ENCODE measurements around the gene SLC30A4.

The SLC30A4 gene

GRCh38 chr15:45522328-45523165 lies at the start of gene SLC30A4:
Gene SLC30A4, minus strand, starts transcription at chr15:45522755. Its CDS starts 401 bp downstream, at chr15:45522354.
- peaks cover 4% of the 10 kb centered on the region for H3K36me3 ChIP-seq (ENCODE audit: control insufficient read depth, insufficient read depth, low read length)
- H3K9ac ChIP-seq (ENCODE audit: low read length) = peak within 1 kb of the TSS; percentile 61
- no peaks in the 10 kb centered on the region for H3K27me3 ChIP-seq (ENCODE audit: control insufficient read depth, insufficient read depth, low read length)
- peaks cover 17% of the 10 kb centered on the region for H3K4me1 ChIP-seq (ENCODE audit: control insufficient read depth, insufficient read depth, low read length)
- H3K9me3 ChIP-seq (ENCODE audit: control insufficient read depth, low read length) = no peaks in the 10 kb centered on the region
- H3K4me3 ChIP-seq (ENCODE audit: low read length) = peak within 1 kb of the TSS; percentile 10

GRCh38 chr15:45555934-45556608 lies 33.5 kb upstream of the SLC30A4 start:
- no peaks in the 10 kb centered on the region for H3K27me3 ChIP-seq (ENCODE audit: control insufficient read depth, insufficient read depth, low read length)
- H3K4me1 ChIP-seq (ENCODE audit: control insufficient read depth, insufficient read depth, low read length) = no peaks in the 10 kb centered on the region
- H3K9ac ChIP-seq (ENCODE audit: low read length) = no peak overlapping the region
- H3K36me3 ChIP-seq (ENCODE audit: control insufficient read depth, insufficient read depth, low read length) = no peaks in the 10 kb centered on the region
- H3K9me3 ChIP-seq (ENCODE audit: control insufficient read depth, low read length) = no peaks in the 10 kb centered on the region
- H3K4me3 ChIP-seq (ENCODE audit: low read length) = no peak overlapping the region

GRCh38 chr15:45551676-45552075 lies 29.1 kb upstream of the SLC30A4 start:
- Histone ChIP-seq H3K4me3 (ENCODE audit: low read length) (no peak overlapping the region), H3K9ac (ENCODE audit: low read length) (no peak overlapping the region), H3K36me3 (ENCODE audit: control insufficient read depth, insufficient read depth, low read length) (no peaks in the 10 kb centered on the region), H3K27me3 (ENCODE audit: control insufficient read depth, insufficient read depth, low read length) (no peaks in the 10 kb centered on the region), H3K9me3 (ENCODE audit: control insufficient read depth, low read length) (no peaks in the 10 kb centered on the region), H3K4me1 (ENCODE audit: control insufficient read depth, insufficient read depth, low read length) (no peaks in the 10 kb centered on the region)

- H3K36me3 ChIP-seq (ENCODE audit: control insufficient read depth, insufficient read depth, low read length) = no peaks in the 10 kb centered on the region
- H3K9ac ChIP-seq (ENCODE audit: low read length) = no peak overlapping the region
- H3K9me3 ChIP-seq (ENCODE audit: control insufficient read depth, low read length) = no peaks in the 10 kb centered on the region
- H3K4me1 ChIP-seq (ENCODE audit: control insufficient read depth, insufficient read depth, low read length) = no peaks in the 10 kb centered on the region
- H3K4me3 ChIP-seq (ENCODE audit: low read length) = no peak overlapping the region
- no peaks in the 10 kb centered on the region for H3K27me3 ChIP-seq (ENCODE audit: control insufficient read depth, insufficient read depth, low read length)
Observed at GRCh38 chr15:45550436-45550835, 27.9 kb upstream of the SLC30A4 start.

- Histone ChIP-seq H3K27me3 (ENCODE audit: control insufficient read depth, insufficient read depth, low read length) (no peaks in the 10 kb centered on the region), H3K9me3 (ENCODE audit: control insufficient read depth, low read length) (no peaks in the 10 kb centered on the region), H3K9ac (ENCODE audit: low read length) (no peak overlapping the region), H3K4me1 (ENCODE audit: control insufficient read depth, insufficient read depth, low read length) (no peaks in the 10 kb centered on the region), H3K4me3 (ENCODE audit: low read length) (no peak overlapping the region), H3K36me3 (ENCODE audit: control insufficient read depth, insufficient read depth, low read length) (no peaks in the 10 kb centered on the region)
Observed at GRCh38 chr15:45549541-45550220, 27.1 kb upstream of the SLC30A4 start.

- no peak overlapping the region for H3K4me3 ChIP-seq (ENCODE audit: low read length)
- H3K27me3 ChIP-seq (ENCODE audit: control insufficient read depth, insufficient read depth, low read length) = no peaks in the 10 kb centered on the region
- H3K36me3 ChIP-seq (ENCODE audit: control insufficient read depth, insufficient read depth, low read length) = no peaks in the 10 kb centered on the region
- H3K4me1 ChIP-seq (ENCODE audit: control insufficient read depth, insufficient read depth, low read length) = no peaks in the 10 kb centered on the region
- no peaks in the 10 kb centered on the region for H3K9me3 ChIP-seq (ENCODE audit: control insufficient read depth, low read length)
- H3K9ac ChIP-seq (ENCODE audit: low read length) = no peak overlapping the region
Observed at GRCh38 chr15:45548753-45549520, 26.4 kb upstream of the SLC30A4 start.

GRCh38 chr15:45546789-45547188 lies 24.2 kb upstream of the SLC30A4 start:
- no peak overlapping the region for H3K4me3 ChIP-seq (ENCODE audit: low read length)
- no peaks in the 10 kb centered on the region for H3K9me3 ChIP-seq (ENCODE audit: control insufficient read depth, low read length)
- no peak overlapping the region for H3K9ac ChIP-seq (ENCODE audit: low read length)
- H3K4me1 ChIP-seq (ENCODE audit: control insufficient read depth, insufficient read depth, low read length) = no peaks in the 10 kb centered on the region
- no peaks in the 10 kb centered on the region for H3K27me3 ChIP-seq (ENCODE audit: control insufficient read depth, insufficient read depth, low read length)
- H3K36me3 ChIP-seq (ENCODE audit: control insufficient read depth, insufficient read depth, low read length) = no peaks in the 10 kb centered on the region

- Histone ChIP-seq H3K9me3 (ENCODE audit: control insufficient read depth, low read length) (no peaks in the 10 kb centered on the region), H3K4me3 (ENCODE audit: low read length) (no peak overlapping the region), H3K27me3 (ENCODE audit: control insufficient read depth, insufficient read depth, low read length) (no peaks in the 10 kb centered on the region), H3K36me3 (ENCODE audit: control insufficient read depth, insufficient read depth, low read length) (no peaks in the 10 kb centered on the region), H3K4me1 (ENCODE audit: control insufficient read depth, insufficient read depth, low read length) (no peaks in the 10 kb centered on the region), H3K9ac (ENCODE audit: low read length) (no peak overlapping the region)
Observed at GRCh38 chr15:45544266-45545023, 21.9 kb upstream of the SLC30A4 start.

GRCh38 chr15:45543051-45543450 lies 20.5 kb upstream of the SLC30A4 start:
- Histone ChIP-seq H3K4me1 (ENCODE audit: control insufficient read depth, insufficient read depth, low read length) (no peaks in the 10 kb centered on the region), H3K9me3 (ENCODE audit: control insufficient read depth, low read length) (no peaks in the 10 kb centered on the region), H3K27me3 (ENCODE audit: control insufficient read depth, insufficient read depth, low read length) (no peaks in the 10 kb centered on the region), H3K36me3 (ENCODE audit: control insufficient read depth, insufficient read depth, low read length) (no peaks in the 10 kb centered on the region), H3K4me3 (ENCODE audit: low read length) (no peak overlapping the region), H3K9ac (ENCODE audit: low read length) (no peak overlapping the region)

- Histone ChIP-seq H3K36me3 (ENCODE audit: control insufficient read depth, insufficient read depth, low read length) (no peaks in the 10 kb centered on the region), H3K27me3 (ENCODE audit: control insufficient read depth, insufficient read depth, low read length) (no peaks in the 10 kb centered on the region), H3K4me1 (ENCODE audit: control insufficient read depth, insufficient read depth, low read length) (no peaks in the 10 kb centered on the region), H3K4me3 (ENCODE audit: low read length) (no peak overlapping the region), H3K9me3 (ENCODE audit: control insufficient read depth, low read length) (no peaks in the 10 kb centered on the region), H3K9ac (ENCODE audit: low read length) (no peak overlapping the region)
Observed at GRCh38 chr15:45540531-45540930, 18.0 kb upstream of the SLC30A4 start.

- Histone ChIP-seq H3K27me3 (ENCODE audit: control insufficient read depth, insufficient read depth, low read length) (no peaks in the 10 kb centered on the region), H3K4me3 (ENCODE audit: low read length) (no peak overlapping the region), H3K9me3 (ENCODE audit: control insufficient read depth, low read length) (no peaks in the 10 kb centered on the region), H3K9ac (ENCODE audit: low read length) (no peak overlapping the region), H3K36me3 (ENCODE audit: control insufficient read depth, insufficient read depth, low read length) (no peaks in the 10 kb centered on the region), H3K4me1 (ENCODE audit: control insufficient read depth, insufficient read depth, low read length) (no peaks in the 10 kb centered on the region)
Observed at GRCh38 chr15:45539680-45540079, 17.1 kb upstream of the SLC30A4 start.

Measured in mucosa of stomach (tissue), 1 donor.